ENCODE results near the gene DPPA4. TPM values are rescaled to one million over a fixed set of nuclear protein-coding genes. Genes with fewer than 3 reads are reported as not detected.

The DPPA4 gene
- total RNA-seq, 1 experiment from 2014 or later: not detected

- Histone ChIP-seq H3K27ac (no peak overlapping the region), H3F3A (ENCODE audit: insufficient read depth, low read depth) (no peaks in the 10 kb centered on the region), H4K20me1 (ENCODE audit: insufficient read depth) (no peaks in the 10 kb centered on the region), H3K4me2 (no peak overlapping the region), H3K9me3 (ENCODE audit: insufficient read depth, low read depth) (no peaks in the 10 kb centered on the region), H3K36me3 (ENCODE audit: low read depth) (no peaks in the 10 kb centered on the region), H3K9me2 (ENCODE audit: insufficient read depth) (no peaks in the 10 kb centered on the region), H3K79me2 (ENCODE audit: low read depth) (no peaks in the 10 kb centered on the region), H3K27me3 (ENCODE audit: insufficient read depth, low read depth) (no peaks in the 10 kb centered on the region), H3K4me3 (no peak overlapping the region), H2AFZ (no peak overlapping the region), H3K4me1 (replicated peaks; ENCODE audit: insufficient read depth) (no peaks in the 10 kb centered on the region)
- BruUV-seq (replicated peaks): no TSS peak
- POLR2A ChIA-PET (ENCODE audit: unreplicated experiment): no interaction called here
- CTCF ChIA-PET: no interaction called here
- no peak for DNase-seq
- no peak for TF ChIP-seq CTCF (conservative IDR thresholded peaks at IDR 0.05)
- no peak for TF ChIP-seq EZH2 (IDR thresholded peaks at IDR 0.05; ENCODE audit: low read depth)
- intact Hi-C loops (cut with micrococcal nuclease; ENCODE audit: unreplicated experiment): loop anchor here (10.0 kb wide), 2 partner anchors 136 to 1796 kb away; partner anchors contain the start of gene NECTIN3
Observed at GRCh38 chr3:109278546-109278945, 58.8 kb downstream of the DPPA4 start.

- Histone ChIP-seq H3K27ac (no peak overlapping the region), H4K20me1 (ENCODE audit: insufficient read depth) (no peaks in the 10 kb centered on the region), H3K9me2 (ENCODE audit: insufficient read depth) (no peaks in the 10 kb centered on the region), H3K4me3 (no peak overlapping the region), H3K9me3 (ENCODE audit: insufficient read depth, low read depth) (no peaks in the 10 kb centered on the region), H3K27me3 (ENCODE audit: insufficient read depth, low read depth) (no peaks in the 10 kb centered on the region), H3F3A (ENCODE audit: insufficient read depth, low read depth) (no peaks in the 10 kb centered on the region), H3K4me2 (no peak overlapping the region), H2AFZ (no peak overlapping the region; the same call in 1 of the 2 replicates), H3K36me3 (ENCODE audit: low read depth) (no peaks in the 10 kb centered on the region), H3K79me2 (ENCODE audit: low read depth) (no peaks in the 10 kb centered on the region), H3K4me1 (replicated peaks; ENCODE audit: insufficient read depth) (no peaks in the 10 kb centered on the region)
- no peak for DNase-seq
- TF ChIP-seq EZH2 (IDR thresholded peaks at IDR 0.05; ENCODE audit: low read depth): no peak
- no peak for TF ChIP-seq CTCF (conservative IDR thresholded peaks at IDR 0.05)
- ChIA-PET POLR2A (ENCODE audit: unreplicated experiment) (no interaction called here), CTCF (no interaction called here)
- intact Hi-C loops (cut with micrococcal nuclease; ENCODE audit: unreplicated experiment): loop anchor here (10.0 kb wide), 2 partner anchors 137 to 1797 kb away; partner anchors contain the start of gene NECTIN3
- BruUV-seq (replicated peaks): no TSS peak
Observed at GRCh38 chr3:109278141-109278540, 59.2 kb downstream of the DPPA4 start.

Other genes with a start within 250 kb of the DPPA4 start
- not detected in 2 replicates for gene MORC1, start 219.4 kb downstream of the DPPA4 start, total RNA-seq (2021)
- not detected in 2 replicates for gene C3orf85, start 200.8 kb downstream of the DPPA4 start, total RNA-seq (2021)
- not detected in 2 replicates for gene DPPA2, start 21.0 kb downstream of the DPPA4 start, total RNA-seq (2021)